Neural cell (in vitro differentiated cells): Measurements from ENCODE around the gene YLPM1.

Experiments used
- EP300 ChIP-seq: fragments of 450-650 bp; conservative IDR thresholded peaks from 2 replicates; pipeline ENCODE4 v1.6.1; 2014; ENCODE audit warnings: antibody characterized with exemption, mild to moderate bottlenecking, moderate library complexity; ENCODE audit not compliant: poor library complexity, severe bottlenecking
- EZH2 ChIP-seq: fragments of 200-600, 300-800 bp; shearing (Covaris generic), sonication (generic); IDR thresholded peaks from 2 replicates; pipeline ENCODE4 v1.6.1; 2014; ENCODE audit warnings: antibody characterized with exemption, low read length, borderline replicate concordance, mild to moderate bottlenecking; ENCODE audit not compliant: insufficient read depth, poor library complexity, severe bottlenecking
- TF ChIP-seq, protein P1 (sequence below): fragments of 450-650 bp; IDR thresholded peaks from 2 replicates; pipeline ENCODE4 v1.5.1; 2014; ENCODE audit warnings: antibody characterized with exemption, mild to moderate bottlenecking, moderate library complexity; ENCODE audit not compliant: poor library complexity, severe bottlenecking

DNA sequence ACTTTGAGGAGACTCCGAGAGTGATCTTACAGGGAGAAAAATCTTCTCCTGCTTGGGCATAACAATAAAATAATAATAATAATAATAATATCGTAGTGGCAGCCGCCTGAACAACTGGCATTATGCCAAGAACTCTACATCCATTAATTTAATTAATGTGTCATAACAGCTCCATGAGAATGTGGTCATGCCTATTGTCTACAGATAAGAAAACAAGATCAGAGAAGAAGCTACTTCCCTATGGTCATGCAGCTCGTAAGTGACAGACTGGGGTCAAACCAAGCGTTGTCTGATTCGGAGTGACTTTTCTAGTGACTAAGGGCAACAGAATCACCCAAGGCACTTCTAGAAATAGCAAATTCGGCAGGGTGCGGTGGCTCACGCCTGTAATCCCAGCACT lies 101.1 kb downstream of the YLPM1 start:
- TF ChIP-seq EZH2 (no peak), EP300 (no peak)
- TF ChIP-seq, protein P1, sequence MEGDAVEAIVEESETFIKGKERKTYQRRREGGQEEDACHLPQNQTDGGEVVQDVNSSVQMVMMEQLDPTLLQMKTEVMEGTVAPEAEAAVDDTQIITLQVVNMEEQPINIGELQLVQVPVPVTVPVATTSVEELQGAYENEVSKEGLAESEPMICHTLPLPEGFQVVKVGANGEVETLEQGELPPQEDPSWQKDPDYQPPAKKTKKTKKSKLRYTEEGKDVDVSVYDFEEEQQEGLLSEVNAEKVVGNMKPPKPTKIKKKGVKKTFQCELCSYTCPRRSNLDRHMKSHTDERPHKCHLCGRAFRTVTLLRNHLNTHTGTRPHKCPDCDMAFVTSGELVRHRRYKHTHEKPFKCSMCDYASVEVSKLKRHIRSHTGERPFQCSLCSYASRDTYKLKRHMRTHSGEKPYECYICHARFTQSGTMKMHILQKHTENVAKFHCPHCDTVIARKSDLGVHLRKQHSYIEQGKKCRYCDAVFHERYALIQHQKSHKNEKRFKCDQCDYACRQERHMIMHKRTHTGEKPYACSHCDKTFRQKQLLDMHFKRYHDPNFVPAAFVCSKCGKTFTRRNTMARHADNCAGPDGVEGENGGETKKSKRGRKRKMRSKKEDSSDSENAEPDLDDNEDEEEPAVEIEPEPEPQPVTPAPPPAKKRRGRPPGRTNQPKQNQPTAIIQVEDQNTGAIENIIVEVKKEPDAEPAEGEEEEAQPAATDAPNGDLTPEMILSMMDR = no peak
